ENCODE measurements around the gene PGM2.
"Not testable (repeated sequence)": the region's sequence is repeated elsewhere in the genome, so short reads cannot be mapped to it uniquely, and the experiment has no call there.

PGM2 gene

GRCh38 chr4:37826295-37827029 is at the start of gene PGM2:
TSS of gene PGM2 (plus strand) at chr4:37826686. CDS start at chr4:37826733, 47 bp downstream.
- peak; percentile 64 to 87 (median 76) for DNase-seq (ENCODE audit: low read depth in 3 of 3, low spot score in 1 of 3)

- DNase-seq (ENCODE audit: low read depth in 3 of 3, low spot score in 1 of 3): no peak
Measured at GRCh38 chr4:37779896-37780295, 46.6 kb upstream of the PGM2 start.

- DNase-seq (ENCODE audit: low read depth in 3 of 3, low spot score in 1 of 3): peak; percentile 3 to 36 (median 8)
Measured at GRCh38 chr4:37780444-37781130, 45.9 kb upstream of the PGM2 start.

GRCh38 chr4:37781131-37781455 is 45.4 kb upstream of the PGM2 start:
- DNase-seq (ENCODE audit: low read depth in 3 of 3, low spot score in 1 of 3): no peak

- not testable (repeated sequence) for DNase-seq (ENCODE audit: low read depth in 3 of 3, low spot score in 1 of 3)
Measured at GRCh38 chr4:37786267-37786666, 40.2 kb upstream of the PGM2 start.

DNA sequence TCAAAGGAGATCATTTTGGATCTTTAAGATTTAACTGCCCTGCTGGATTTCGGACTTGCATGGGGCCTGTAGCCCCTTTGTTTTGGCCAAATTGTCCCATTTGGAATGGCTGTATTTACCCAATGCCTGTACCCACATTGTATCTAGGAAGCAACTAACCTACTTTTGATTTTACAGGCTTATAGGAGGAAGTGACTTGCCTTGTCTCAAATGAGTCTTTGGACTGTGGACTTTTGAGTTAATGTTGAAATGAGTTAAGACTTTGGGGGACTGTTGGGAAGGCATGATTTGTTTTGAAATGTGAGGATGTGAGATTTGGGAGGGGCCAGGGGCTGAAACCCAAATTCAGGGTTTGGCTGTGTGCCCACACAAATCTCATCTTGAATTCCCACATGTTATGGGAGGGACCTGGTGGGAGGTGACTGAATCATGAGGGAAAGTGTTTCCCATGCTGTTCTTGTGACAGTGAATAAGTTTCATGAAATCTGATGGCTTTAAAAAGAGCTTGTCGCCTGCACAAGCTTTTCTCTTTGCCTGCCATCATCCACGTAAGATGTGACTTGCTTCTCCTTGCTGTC is 38.5 kb upstream of the PGM2 start:
- DNase-seq (ENCODE audit: low read depth in 3 of 3, low spot score in 1 of 3): not testable (repeated sequence)

- no peak for DNase-seq (ENCODE audit: low read depth in 3 of 3, low spot score in 1 of 3)
Measured at GRCh38 chr4:37788819-37789218, 37.7 kb upstream of the PGM2 start.

DNA sequence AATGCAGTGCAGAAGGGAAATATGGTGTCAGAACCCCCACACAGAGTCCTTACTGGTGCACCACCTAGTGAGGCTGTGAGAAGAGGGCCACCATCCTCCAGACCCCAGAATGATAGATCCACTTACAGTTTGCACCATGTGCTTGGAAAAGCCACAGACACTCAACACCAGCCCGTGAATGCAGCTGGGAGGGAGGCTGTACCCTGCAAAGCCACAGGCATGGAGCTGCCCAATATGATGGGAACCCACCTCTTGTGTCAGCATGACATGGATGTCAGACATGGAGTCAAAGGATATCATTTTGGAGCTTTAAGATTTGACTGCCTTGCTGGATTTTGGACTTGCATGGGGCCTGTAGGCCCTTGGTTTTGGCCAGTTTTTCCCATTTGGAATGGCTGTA is 34.2 kb upstream of the PGM2 start:
- DNase-seq (ENCODE audit: low read depth in 3 of 3, low spot score in 1 of 3): no peak

- no peak for DNase-seq (ENCODE audit: low read depth in 3 of 3, low spot score in 1 of 3)
Measured at GRCh38 chr4:37793562-37793961, 32.9 kb upstream of the PGM2 start.

- no peak for DNase-seq (ENCODE audit: low read depth in 3 of 3, low spot score in 1 of 3)
Measured at GRCh38 chr4:37794056-37794455, 32.4 kb upstream of the PGM2 start.

GRCh38 chr4:37795581-37796195 is 30.8 kb upstream of the PGM2 start:
- no peak for DNase-seq (ENCODE audit: low read depth in 3 of 3, low spot score in 1 of 3)

DNA sequence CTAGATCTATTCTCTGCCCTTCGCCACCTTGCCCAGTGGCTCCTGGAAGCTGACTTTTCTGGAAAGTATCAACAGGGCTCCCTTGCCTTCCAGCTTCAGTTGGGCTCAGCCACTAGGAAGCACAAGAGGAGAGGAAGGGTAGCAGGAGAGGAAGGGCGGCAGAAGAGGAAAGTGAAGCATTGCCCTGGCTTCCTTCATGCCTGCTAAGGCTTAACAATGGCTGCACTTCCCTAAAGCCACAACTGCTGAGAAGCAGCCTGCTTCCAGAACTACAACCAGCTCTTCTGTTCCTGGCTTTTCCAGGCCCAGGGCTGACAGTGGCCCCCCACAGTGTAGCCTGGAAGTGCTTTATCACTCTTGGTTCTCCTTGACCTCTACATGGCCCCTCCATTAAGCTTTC is 29.1 kb upstream of the PGM2 start:
- DNase-seq (ENCODE audit: low read depth in 3 of 3, low spot score in 1 of 3): no peak

GRCh38 chr4:37797923-37798322 is 28.6 kb upstream of the PGM2 start:
- DNase-seq (ENCODE audit: low read depth in 3 of 3, low spot score in 1 of 3): no peak

DNA sequence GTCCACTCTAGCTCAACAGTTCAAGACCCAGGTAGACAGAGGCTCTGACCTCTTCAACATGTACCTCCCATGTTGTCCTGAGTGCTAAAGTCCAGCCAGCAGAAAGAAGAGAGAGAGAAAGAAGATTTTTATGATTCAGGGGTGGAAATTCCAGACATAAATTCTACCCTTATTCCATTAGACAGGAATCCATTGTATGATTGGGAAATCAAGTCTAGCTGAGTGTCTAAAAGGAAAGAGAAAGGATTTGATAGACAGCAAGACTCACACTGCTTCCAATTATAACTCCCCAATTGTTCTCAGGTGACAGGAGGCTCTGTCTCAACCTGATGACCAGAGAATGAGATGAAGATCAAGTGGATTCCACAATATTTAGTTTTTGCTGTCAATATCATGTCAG is 27.9 kb upstream of the PGM2 start:
- no peak for DNase-seq (ENCODE audit: low read depth in 3 of 3, low spot score in 1 of 3)

DNA sequence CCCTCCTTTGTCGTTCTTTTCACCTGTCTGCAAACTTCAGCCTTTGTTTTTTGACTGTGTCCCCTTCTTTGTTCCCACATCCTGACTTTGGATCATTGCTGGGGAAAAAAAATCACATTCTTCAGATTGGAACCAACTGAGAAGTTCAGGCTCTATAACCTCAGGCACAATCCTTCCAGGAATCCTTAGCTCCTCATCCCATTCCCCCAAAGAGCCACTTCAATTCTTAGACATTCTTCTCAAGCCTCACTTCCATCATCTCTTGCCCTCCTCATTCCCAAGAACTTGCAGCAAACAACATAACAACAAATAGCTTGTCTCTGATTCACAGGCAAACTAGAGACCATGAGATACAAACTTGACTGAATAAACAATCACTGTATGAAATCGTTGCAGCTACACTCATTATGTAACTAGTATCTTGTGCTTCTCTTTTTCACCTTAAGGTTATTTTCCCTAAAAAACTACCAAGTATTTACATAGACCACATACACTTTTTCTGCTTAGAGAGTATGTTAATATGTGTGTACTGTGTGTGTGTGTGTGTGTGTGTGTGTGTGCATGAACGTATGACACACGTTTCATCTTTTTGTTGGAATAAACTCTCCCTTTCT is 26.4 kb upstream of the PGM2 start:
- DNase-seq (ENCODE audit: low read depth in 3 of 3, low spot score in 1 of 3): no peak

DNA sequence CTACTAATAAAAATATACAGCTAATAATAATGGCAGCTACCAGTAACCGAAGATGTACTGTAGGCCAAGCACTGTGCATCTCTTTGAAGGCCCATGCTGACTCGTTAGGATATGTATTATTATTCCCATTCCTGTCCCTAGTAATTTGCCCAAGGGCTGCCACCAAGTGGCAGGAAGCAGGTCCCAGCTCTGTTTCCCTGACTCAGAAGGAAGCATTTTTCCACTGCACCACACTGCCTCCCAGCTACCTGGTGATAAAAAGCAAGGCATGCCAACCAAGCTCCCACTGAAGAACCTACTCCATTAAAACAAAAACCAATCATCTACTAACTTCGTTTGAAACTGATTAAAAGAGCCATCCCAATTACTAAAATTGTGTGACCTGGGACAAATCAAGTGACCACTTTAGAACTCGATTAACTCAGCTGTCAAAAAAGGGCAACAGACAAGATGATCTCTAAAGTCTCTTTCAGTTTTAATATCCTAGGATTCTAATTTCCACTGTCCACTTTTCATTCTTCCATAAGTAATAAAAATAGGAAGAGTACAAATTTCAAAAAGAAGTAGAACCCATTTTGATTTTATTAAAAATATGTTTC is 24.3 kb upstream of the PGM2 start:
- no peak for DNase-seq (ENCODE audit: low read depth in 3 of 3, low spot score in 1 of 3)

GRCh38 chr4:37803348-37803973 is 23.0 kb upstream of the PGM2 start:
- DNase-seq (ENCODE audit: low read depth in 3 of 3, low spot score in 1 of 3): no peak

DNA sequence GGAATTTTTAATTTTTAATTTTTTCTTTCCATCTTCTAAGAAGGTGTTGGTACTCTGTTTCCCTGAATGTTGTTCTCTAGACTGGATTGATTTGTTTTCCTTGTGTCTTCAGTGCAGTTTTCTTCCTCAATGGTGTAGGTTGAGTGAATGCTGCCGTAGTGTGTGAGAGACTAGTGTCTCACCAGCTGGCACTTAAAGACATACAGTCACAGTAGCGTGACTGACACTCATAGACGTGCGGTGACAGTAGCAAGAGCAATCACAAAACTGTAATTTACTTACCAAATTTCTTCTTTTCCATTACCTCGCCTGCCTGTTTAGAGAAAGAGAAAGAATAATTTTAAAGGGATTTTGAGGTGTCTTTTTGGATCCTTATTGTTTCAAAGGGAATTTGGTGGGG is 21.4 kb upstream of the PGM2 start:
- no peak for DNase-seq (ENCODE audit: low read depth in 3 of 3, low spot score in 1 of 3)

- DNase-seq (ENCODE audit: low read depth in 3 of 3, low spot score in 1 of 3): no peak
Measured at GRCh38 chr4:37812713-37813112, 13.8 kb upstream of the PGM2 start.

- DNase-seq (ENCODE audit: low read depth in 3 of 3, low spot score in 1 of 3): no peak
Measured at GRCh38 chr4:37815591-37815990, 10.9 kb upstream of the PGM2 start.

GRCh38 chr4:37816006-37816405 is 10.5 kb upstream of the PGM2 start:
- no peak for DNase-seq (ENCODE audit: low read depth in 3 of 3, low spot score in 1 of 3)
